Measurements from ENCODE around the gene NEURL1B.

- TF ChIP-seq MEIS1 (CRISPR knock-in tag; IDR thresholded peaks at IDR 0.05; ENCODE audit: borderline replicate concordance) (no peak), BCL11A (tag by site-specific recombination; IDR thresholded peaks at IDR 0.05; ENCODE audit: low read depth) (no peak), ZNF473 (tag by site-specific recombination; IDR thresholded peaks at IDR 0.05) (no peak), CTCF (tag by site-specific recombination; IDR thresholded peaks at IDR 0.05) (no peak), ZNF510 (tag by site-specific recombination; IDR thresholded peaks at IDR 0.05; ENCODE audit: insufficient replicate concordance) (no peak), ZNF580 (tag by site-specific recombination; IDR thresholded peaks at IDR 0.05) (no peak), ZNF239 (tag by site-specific recombination; IDR thresholded peaks at IDR 0.05) (no peak), SP2 (tag by site-specific recombination; IDR thresholded peaks at IDR 0.05) (no peak), ZEB2 (tag by site-specific recombination; IDR thresholded peaks at IDR 0.05) (no peak), ZNF114 (tag by site-specific recombination; IDR thresholded peaks at IDR 0.05) (no peak), PBX3 (CRISPR knock-in tag; IDR thresholded peaks at IDR 0.05) (no peak), GLI2 (tag by site-specific recombination; IDR thresholded peaks at IDR 0.05; ENCODE audit: borderline replicate concordance, low read depth) (no peak)
- TF ChIP-seq, protein P1, sequence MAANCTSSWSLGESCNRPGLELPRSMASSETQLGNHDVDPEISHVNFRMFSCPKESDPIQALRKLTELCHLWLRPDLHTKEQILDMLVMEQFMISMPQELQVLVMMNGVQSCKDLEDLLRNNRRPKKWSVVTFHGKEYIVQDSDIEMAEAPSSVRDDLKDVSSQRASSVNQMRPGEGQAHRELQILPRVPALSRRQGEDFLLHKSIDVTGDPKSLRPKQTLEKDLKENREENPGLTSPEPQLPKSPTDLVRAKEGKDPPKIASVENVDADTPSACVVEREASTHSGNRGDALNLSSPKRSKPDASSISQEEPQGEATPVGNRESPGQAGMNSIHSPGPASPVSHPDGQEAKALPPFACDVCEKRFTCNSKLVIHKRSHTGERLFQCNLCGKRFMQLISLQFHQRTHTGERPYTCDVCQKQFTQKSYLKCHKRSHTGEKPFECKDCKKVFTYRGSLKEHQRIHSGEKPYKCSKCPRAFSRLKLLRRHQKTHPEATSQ (tag by site-specific recombination; IDR thresholded peaks at IDR 0.05), result no peak
These were observed 17.6 kb upstream of the NEURL1B start for GRCh38 chr5:172623313-172623980.
